ENCODE measurements around the gene UBALD1. TPM values are rescaled to one million over a fixed set of nuclear protein-coding genes. Genes with fewer than 3 reads are reported as not detected.

UBALD1 gene
- total RNA-seq, result 10.9 and 11.0 TPM in 2 replicates

GRCh38 chr16:4614571-4615383, at the start of gene UBALD1:
TSS of gene UBALD1 (minus strand) at chr16:4614888. CDS start at chr16:4614797, 91 bp downstream.

GRCh38 chr16:4624015-4624826, 9.5 kb upstream of the UBALD1 start, which contains the start of gene MGRN1:
TSS of gene MGRN1 (plus strand) at chr16:4624826. CDS start at chr16:4624961, 135 bp downstream.

Other genes with a start within 250 kb of the UBALD1 start
- 7.8 and 12.6 TPM in 2 replicates for gene VASN, start 243.0 kb downstream of the UBALD1 start, total RNA-seq
- 12.3 and 20.2 TPM in 2 replicates for gene CORO7, start 198.3 kb downstream of the UBALD1 start, total RNA-seq
- 53.5 and 69.5 TPM in 2 replicates for gene DNAJA3, start 189.0 kb downstream of the UBALD1 start, total RNA-seq
- gene NMRAL1, start 140.3 kb downstream of the UBALD1 start, total RNA-seq, result 73.4 and 107 TPM in 2 replicates
- gene HMOX2, start 138.5 kb downstream of the UBALD1 start, total RNA-seq, result 107 and 162 TPM in 2 replicates
- gene CDIP1, start 76.1 kb downstream of the UBALD1 start, total RNA-seq, result 38.1 and 39.1 TPM in 2 replicates
- not detected in 2 replicates for gene C16orf96, start 58.5 kb downstream of the UBALD1 start, total RNA-seq
- gene MGRN1, start 9.9 kb upstream of the UBALD1 start, total RNA-seq, result 15.9 and 17.5 TPM in 2 replicates
- gene NUDT16L1, start 78.7 kb upstream of the UBALD1 start, total RNA-seq, result 28.0 and 37.7 TPM in 2 replicates
- 12.6 and 17.0 TPM in 2 replicates for gene ANKS3, start 119.4 kb upstream of the UBALD1 start, total RNA-seq
- gene DNAAF8, start 119.6 kb upstream of the UBALD1 start, total RNA-seq, result 0.55 TPM in 1 of 2 replicates, not detected in the other
- gene ZNF500, start 152.3 kb upstream of the UBALD1 start, total RNA-seq, result 3.4 and 7.4 TPM in 2 replicates
- gene SEPTIN12, start 173.5 kb upstream of the UBALD1 start, total RNA-seq, result not detected in 2 replicates
- gene SMIM22, start 180.5 kb upstream of the UBALD1 start, total RNA-seq, result 1.2 TPM in 1 of 2 replicates, not detected in the other
- gene ROGDI, start 187.7 kb upstream of the UBALD1 start, total RNA-seq, result 21.0 and 23.0 TPM in 2 replicates
- gene GLYR1, start 232.4 kb upstream of the UBALD1 start, total RNA-seq, result 20.8 and 27.3 TPM in 2 replicates
- gene UBN1, start 232.6 kb upstream of the UBALD1 start, total RNA-seq, result 23.0 and 23.5 TPM in 2 replicates